Measurements from ENCODE around the gene USH1C.

Gene USH1C

DNA sequence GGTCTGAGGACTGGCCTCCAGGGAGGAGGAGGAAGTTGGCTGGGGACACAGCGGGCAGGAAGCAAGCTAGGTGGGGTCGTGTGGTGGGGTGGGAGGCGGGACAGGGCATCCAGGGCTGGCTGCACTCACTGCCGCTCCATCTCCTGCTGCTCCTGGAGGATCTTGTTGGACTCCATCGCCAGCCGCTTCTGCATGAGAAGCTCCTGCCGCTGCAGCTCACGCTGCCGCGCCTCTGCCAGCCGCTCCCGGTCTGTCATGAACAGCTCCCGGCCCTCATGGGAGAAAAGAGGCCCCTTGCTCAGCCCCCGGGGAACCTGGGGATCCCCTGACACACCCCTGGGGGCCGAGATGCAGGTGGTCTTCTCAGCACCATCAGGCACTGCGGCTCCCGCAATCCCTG is 21.6 kb downstream of the USH1C start:
- no peak for TF ChIP-seq CTCF (conservative IDR thresholded peaks at IDR 0.05)

DNA sequence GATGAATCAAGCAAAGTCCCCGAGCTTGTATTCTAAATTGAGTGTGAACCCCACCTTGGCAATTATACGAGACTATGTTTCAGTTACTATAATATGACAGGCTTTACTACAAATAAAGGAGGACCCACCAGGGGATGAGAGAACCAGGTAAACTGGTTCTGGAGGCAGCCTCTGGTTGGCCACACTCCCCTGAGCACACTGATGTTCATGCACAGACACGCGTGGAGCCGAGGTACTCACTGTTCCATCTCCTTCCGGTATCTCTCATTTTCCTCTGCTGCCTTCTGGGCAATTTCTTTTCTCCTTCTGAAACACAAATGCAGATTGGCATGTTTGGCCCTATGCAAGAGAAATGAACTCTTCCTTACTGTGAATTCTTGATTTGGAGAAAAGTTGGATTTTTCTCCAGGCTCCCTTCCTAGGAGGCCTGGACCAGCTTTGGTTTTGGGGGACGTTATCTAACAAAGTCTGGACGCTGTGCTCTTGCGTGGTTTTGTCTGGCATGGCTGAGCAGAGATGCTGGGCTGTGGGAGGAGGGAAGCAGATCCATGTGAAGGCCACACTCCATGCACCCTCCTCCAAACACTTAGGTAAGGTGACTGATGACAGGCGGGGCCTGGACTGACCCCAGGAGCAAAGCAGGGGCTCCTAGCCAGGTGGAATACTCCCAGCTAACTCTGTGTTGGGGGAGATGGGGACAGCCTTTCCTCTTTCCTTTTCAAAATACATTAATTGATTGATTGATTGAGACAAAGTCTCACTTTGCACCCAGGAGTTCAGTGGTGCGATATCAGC is 22.9 kb downstream of the USH1C start:
- no peak for TF ChIP-seq CTCF (conservative IDR thresholded peaks at IDR 0.05)
- peak overlapping the region; percentile 68 for H3K27ac ChIP-seq

More for the DNA sequence above, 21.6 kb downstream of the USH1C start:
- no peak overlapping the region for H3K27ac ChIP-seq

- no peak for TF ChIP-seq CTCF (conservative IDR thresholded peaks at IDR 0.05)
- no peak overlapping the region for H3K27ac ChIP-seq
These were observed 24.9 kb downstream of the USH1C start for GRCh38 chr11:17519061-17519885.

DNA sequence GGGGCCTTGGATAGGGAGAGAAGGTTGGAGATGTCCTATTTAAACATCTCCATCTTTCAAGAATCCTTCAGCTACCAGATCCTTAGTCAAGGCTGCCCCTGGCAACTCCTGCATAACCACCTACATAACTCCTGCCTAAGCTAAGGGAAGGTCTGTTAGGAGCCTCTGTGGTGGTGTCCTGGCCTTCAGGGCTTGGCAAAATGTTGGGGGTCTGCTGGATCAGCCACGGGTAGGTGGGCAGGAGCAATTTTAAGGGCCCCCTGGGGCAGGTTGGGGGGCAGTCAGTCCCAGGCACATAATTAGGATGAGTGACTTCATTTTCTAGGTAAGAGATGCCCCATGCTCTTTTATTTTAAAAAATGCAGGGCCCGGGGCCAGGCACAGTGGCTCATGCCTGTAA is 25.9 kb downstream of the USH1C start:
- no peak overlapping the region for H3K27ac ChIP-seq
- no peak for TF ChIP-seq CTCF (conservative IDR thresholded peaks at IDR 0.05)

GRCh38 chr11:17517186-17517585 is 27.0 kb downstream of the USH1C start:
- TF ChIP-seq CTCF (conservative IDR thresholded peaks at IDR 0.05), result no peak
- no peak overlapping the region for H3K27ac ChIP-seq

DNA sequence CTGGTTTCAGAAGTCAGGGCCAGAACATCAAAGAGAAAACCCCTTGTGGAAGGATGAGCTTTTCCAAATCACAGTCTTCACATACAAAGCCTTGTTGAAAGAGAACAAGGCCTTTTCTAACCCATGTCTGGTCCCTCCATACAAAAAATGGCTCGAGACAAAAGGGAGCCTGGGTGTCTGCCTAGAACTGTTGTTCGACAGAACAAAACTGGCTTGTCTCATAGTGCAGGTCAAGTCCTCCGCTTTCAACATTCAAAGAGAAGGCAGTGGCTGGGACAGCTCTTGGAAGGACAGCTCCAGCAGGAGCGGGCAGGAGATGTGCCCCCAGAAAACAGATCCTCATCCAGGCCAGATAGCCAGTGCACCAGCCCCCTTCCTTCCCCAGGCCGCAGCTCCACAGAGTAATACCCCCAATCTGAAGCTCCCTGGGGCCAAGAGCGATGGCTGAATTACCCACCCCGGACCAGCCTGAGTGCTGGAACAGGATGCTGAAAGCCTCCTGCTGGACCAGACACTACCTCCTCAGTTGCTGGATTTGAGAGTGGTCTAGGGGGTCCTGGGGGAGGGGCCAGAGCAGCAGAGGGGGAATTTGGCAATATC is 27.6 kb downstream of the USH1C start:
- H3K27ac ChIP-seq, result no peak overlapping the region
- no peak for TF ChIP-seq CTCF (conservative IDR thresholded peaks at IDR 0.05)

All from VCaP (cell line).